Superior temporal gyrus (tissue), 1 donor: ENCODE results near the gene HEMGN.

Experiments used
- DNase-seq: peaks from one replicate; pipeline ENCODE4 v3.0.0-alpha.2; 2016; ENCODE audit errors: extremely low spot score

Gene HEMGN

DNA sequence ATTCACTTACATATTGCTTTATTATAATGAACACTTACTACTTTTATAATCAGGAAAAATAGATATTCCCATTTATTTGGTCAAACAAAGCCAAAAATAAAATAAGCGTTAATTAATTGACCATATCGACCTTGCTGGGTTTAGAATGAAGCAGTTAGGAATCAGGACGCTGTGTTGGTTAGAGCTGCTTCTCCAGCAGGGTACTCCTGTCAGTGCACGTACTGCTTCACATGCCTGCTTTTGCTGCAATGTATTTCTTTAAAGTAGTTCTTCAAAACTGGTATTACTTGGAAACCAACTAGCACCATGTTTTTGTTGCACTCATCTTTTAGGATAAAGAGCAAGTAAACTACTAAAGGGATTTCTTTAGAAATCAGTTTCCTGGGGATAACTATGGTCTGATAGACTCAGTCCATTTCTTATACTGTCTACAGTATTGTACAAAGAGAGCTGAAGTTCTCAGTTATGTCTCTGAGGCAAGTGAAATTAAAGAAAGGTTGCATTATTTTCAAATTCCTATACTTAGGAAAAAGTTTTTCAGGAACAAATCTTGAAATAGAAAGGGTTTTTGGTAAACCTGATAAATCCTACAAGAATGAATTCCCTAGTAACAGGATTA is 8.9 kb downstream of the HEMGN start:
- no peak for DNase-seq

DNA sequence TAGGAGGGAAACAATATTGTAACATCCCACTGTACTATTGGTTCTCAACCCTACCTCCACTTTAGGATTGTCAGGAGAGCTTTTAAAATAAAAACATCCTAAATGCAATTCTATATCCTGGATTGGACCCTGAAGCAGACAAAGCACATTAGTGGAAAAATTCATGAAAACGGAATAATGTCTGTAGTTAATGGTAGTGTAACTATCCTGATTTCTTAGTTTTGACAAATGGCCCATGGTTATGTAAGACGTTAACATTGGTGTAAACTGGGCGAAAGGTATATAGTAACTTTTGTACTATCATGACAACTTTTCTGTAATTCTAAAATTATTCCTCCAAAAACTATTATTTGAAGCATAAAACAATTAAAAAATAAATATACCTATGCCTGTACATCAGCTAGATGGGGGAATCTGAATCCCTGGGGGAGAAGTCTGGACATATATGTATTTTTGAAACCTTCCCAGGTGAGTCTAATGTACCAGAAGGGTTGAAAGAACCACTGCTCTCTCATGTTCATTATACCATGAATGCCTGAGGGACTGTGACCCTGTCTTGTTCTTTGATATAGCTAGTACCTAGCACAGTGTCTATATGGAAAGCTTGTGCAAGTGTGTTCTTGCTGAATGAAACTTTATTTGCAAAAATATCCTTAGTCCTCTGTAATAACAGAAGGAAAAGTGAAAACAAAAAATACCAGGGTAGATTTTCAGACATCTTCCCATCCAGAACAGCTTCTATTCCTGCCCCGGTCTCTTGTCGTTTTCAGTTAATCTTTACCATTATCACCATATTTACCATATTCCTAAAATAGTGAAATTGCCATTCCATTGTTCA is 12.3 kb downstream of the HEMGN start:
- no peak for DNase-seq

DNA sequence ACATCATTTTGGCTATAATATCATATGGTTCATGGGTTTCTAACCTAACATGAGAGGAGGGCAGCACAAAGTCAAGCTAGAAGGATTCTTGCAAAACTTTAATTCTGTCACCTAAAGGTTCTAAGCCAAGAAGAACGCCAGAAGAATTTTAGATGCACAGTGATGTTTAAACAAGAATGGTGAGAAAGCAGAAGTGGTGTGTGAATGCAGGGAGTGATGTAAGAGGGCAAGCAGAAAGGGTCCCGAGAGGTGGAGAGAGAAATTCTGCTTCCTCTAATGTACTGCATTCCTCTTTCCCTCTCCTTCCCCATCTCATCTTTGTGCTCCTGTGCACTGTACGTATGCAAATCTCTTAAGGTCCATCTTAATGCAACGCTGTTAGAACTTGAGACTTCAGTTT is 13.6 kb downstream of the HEMGN start:
- DNase-seq = no peak

- peak; percentile 95 for DNase-seq
Measured at GRCh38 chr9:97923529-97924108, 14.4 kb downstream of the HEMGN start.

GRCh38 chr9:97921959-97922724 is 15.8 kb downstream of the HEMGN start, which contains the start of gene TRMO:
TSS of gene TRMO (minus strand) at chr9:97922500. CDS start at chr9:97922493, 7 bp downstream.
- DNase-seq = peak; percentile 99

DNA sequence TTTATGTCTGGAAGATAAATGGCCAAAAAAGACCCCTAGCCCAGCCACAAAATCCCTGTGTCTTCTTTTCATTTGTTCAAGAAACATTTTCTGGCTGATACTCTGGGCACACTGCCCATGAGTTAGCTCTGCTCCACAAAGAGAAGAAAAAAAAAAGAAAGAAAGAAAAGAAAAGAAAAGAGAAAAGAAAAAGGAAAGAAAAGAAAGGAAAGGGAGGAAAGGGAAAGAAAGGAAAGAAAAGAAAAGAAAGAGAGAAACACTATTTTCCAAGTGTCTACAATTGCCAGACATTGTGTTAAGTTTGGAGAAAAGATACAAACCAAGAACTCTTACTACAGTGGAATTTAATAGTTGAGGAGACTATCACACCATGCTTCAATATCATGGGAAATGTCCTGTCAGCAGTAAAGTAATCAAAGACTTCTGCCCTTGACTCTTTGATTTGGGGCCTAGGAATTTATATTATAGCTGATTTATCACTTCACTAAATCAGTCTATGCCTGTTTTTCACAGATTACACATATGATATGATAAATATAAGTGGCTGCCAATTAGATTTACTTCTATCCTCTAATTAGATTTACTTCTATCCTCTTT is 18.7 kb downstream of the HEMGN start:
- DNase-seq = no peak

GRCh38 chr9:97918611-97919010 is 19.4 kb downstream of the HEMGN start:
- no peak for DNase-seq

DNA sequence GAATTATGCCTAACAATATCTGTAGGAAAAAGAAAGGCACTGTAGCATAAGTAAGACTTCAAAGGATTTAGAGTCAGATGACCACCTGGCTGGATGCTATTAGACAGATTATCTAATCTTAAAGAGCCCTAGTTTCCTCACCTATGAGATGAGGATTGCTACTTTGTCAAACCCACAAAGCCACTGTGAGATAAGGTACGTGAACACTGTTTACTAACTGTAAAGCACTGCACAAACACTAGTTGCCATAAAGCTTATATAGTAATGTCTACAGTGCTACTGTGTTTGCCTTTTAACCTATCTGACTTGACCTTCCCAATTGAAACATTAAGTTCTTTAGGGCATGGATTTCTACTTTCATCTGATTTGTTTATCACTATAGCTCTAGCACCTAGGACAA is 26.0 kb downstream of the HEMGN start:
- DNase-seq = no peak

- DNase-seq = no peak
Measured at GRCh38 chr9:97911528-97911927, 26.4 kb downstream of the HEMGN start.

GRCh38 chr9:97910357-97910756 is 27.6 kb downstream of the HEMGN start:
- no peak for DNase-seq

- DNase-seq = no peak
Measured at GRCh38 chr9:97908705-97909104, 29.3 kb downstream of the HEMGN start.

DNA sequence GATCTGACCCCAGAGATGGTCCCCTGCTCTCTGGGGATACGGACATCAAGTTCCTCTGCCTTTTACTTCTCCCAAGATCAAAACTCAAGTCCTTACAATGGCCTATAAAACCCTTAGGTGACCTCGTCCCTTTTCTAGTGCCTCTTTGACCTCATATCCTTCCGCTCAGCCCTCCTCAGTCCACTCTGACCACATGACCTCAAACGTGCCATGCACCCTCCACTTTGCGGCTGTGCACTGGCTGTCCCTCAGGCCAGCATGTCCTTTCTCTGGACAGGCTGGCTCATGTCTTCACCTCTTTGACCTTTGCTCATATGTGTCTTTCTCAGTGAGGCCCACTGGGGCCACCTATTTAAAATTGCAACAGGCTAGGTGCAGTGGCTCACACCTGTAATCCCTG is 30.3 kb downstream of the HEMGN start:
- DNase-seq = no peak

GRCh38 chr9:97907046-97907445 is 30.9 kb downstream of the HEMGN start:
- DNase-seq = no peak

GRCh38 chr9:97906236-97906831 is 31.6 kb downstream of the HEMGN start:
- DNase-seq = peak; percentile 40

DNA sequence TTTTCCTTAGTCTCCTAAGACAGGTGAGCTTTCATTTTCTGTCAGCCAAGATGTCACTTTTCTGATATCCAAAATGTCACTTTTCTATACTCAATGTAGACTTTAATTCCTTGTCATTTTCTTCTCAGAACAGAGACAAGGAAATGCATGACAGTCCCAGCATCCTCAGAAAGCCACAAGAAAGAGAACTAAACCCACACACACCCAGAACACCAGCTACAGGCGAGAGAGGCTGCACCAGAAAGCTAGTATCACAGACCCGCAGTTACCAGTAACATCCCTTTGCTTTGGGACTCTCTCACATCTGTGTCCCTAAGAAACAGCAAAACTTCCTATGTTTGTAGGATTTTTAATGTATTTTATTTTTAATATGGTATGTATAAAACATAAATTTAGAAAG is 32.7 kb downstream of the HEMGN start:
- no peak for DNase-seq

GRCh38 chr9:97904725-97905124 is 33.2 kb downstream of the HEMGN start:
- DNase-seq = no peak

GRCh38 chr9:97903177-97903576 is 34.8 kb downstream of the HEMGN start:
- no peak for DNase-seq

- DNase-seq = peak; percentile 72
Measured at GRCh38 chr9:97900738-97901565, 37.0 kb downstream of the HEMGN start.

GRCh38 chr9:97900103-97900737 is 37.8 kb downstream of the HEMGN start:
- DNase-seq = no peak
